ENCODE data around the gene APOOL.

- TF ChIP-seq CTCF (IDR thresholded peaks at IDR 0.05 in 4 of 5, conservative IDR thresholded peaks at IDR 0.05 in 1 of 5) (peak in 1 of 5 experiments; percentile 10), POLR2A (IDR thresholded peaks at IDR 0.05) (no peak)
These were observed 49.1 kb downstream of the APOOL start for GRCh38 chrX:85052636-85053343.

Data from gastrocnemius medialis (tissue), 4 donors.